ENCODE measurements around the gene CEP350.

DNA sequence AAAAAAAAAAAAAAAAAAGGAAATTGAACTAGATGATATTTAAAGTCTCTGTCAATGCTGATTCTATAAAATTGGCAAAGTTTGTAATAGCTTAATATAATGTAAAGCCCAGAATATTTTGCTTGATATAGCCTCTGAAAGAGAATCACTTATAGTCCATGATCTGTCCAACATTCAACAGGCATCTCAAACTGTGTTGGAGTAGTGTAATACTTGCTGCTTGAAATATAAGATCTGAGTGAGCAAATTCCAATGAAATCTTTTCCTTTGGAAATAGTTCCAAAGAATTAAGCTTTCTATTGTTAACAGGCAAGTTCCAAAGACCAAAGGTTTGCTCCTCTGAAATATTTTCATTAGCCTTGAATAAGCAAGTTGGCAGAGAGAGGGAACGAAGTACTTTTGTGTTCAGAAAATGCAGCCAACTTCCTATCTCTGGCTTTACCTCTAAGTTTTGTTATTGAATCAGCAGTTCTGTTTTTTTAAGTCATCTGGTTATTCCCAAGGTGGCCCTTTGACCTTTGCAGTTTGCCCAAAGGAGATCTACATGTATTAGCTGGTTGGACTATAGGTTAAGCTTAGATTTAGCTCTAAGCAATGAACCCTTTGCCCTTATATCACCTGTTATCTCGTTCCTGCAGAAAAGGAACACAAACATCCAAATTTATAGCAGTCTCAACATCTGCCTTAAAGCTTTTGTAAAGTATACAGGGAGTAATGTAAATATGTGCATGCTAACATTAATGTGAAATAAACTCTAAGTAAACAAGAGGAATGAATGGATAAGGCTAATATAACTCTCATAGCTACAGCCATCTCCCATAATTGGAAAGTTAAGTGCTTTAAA is 24.4 kb upstream of the CEP350 start:
- no peak for TF ChIP-seq EZH2 (IDR thresholded peaks at IDR 0.05)
- TF ChIP-seq POLR2AphosphoS5 (IDR thresholded peaks at IDR 0.05; ENCODE audit: borderline replicate concordance, low read depth, low read length), result no peak
